ENCODE data around the gene EDA. TPM values are rescaled to one million over a fixed set of nuclear protein-coding genes. Genes with fewer than 3 reads are reported as not detected.

The EDA gene
- total RNA-seq, 1 experiment from 2014 or later = 5.2 TPM

DNA sequence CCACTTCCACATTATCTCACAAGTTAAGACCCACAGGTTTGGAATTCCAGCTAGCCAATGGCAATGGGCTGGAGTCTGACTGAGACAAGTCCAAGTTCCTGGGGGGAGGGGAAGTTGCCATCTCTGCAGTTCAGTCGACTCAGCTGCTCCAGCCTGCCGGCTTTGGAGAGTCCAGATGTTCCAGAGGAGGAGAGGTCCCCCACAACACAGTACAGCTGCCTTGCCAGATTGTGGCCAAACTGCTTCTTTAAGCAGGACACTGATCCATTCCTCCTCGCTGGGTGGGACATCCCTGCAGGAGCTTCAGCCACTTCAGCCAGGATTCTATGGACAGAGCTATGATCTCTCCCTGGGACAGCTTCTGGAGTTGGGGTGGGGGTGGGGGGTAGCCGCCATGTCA lies 199.2 kb downstream of the EDA start:
- H4K20me1 ChIP-seq (ENCODE audit: insufficient read depth) = no peaks in the 10 kb centered on the region
- BruUV-seq (replicated peaks) = no TSS peak
- no peaks in the 10 kb centered on the region for H3K9me2 ChIP-seq (ENCODE audit: insufficient read depth)
- H3K4me3 ChIP-seq (replicated peaks in 1 of 2; ENCODE audit: low read depth in 1 of 2, low read length in 2 of 2) = no peak overlapping the region
- H3K36me3 ChIP-seq (ENCODE audit: control insufficient read depth in 1 of 2, insufficient read depth in 2 of 2, low read length in 2 of 2) = no peaks in the 10 kb centered on the region
- H3K9me3 ChIP-seq (ENCODE audit: control insufficient read depth in 1 of 2, insufficient read depth in 1 of 2, low read depth in 1 of 2, low read length in 2 of 2) = no peaks in the 10 kb centered on the region
- DNase-seq (ENCODE audit: low read depth, low spot score) (no peak), ATAC-seq (no peak)
- H3K4me2 ChIP-seq (ENCODE audit: low read length) = no peak overlapping the region
- RAD21 ChIA-PET (ENCODE audit: low non-redundant PET in 1 of 2, low total read pairs in 2 of 2, uncharacterized antibody in 2 of 2, unreplicated experiment in 2 of 2) = no interaction called here
- no peaks in the 10 kb centered on the region for H3K4me1 ChIP-seq (ENCODE audit: control insufficient read depth in 1 of 2, insufficient read depth in 2 of 2, low read length in 2 of 2)
- CTCF ChIA-PET = no interaction called here
- no peak overlapping the region for H3K9ac ChIP-seq (ENCODE audit: low read length)
- intact Hi-C loops (cut with micrococcal nuclease) = no loop called here
- H2AFZ ChIP-seq (ENCODE audit: low read depth, low read length, poor library complexity, severe bottlenecking) = no peak overlapping the region
- POLR2A ChIA-PET = no interaction called here
- H3K27ac ChIP-seq (ENCODE audit: low read depth, low read length) = no peak overlapping the region
- H3K79me2 ChIP-seq (ENCODE audit: insufficient read depth, low read length) = no peaks in the 10 kb centered on the region
- TF ChIP-seq TCF7L2 (IDR thresholded peaks at IDR 0.05; ENCODE audit: borderline replicate concordance, extremely low read depth, insufficient read depth, insufficient read length) = no peak
- no peak for TF ChIP-seq CBX3 (IDR thresholded peaks at IDR 0.05; ENCODE audit: low read depth)
- no peaks in the 10 kb centered on the region for H3K27me3 ChIP-seq (ENCODE audit: insufficient read depth, low read length)

GRCh38 chrX:69815519-69815918 lies 199.6 kb downstream of the EDA start:
- no peaks in the 10 kb centered on the region for H3K9me3 ChIP-seq (ENCODE audit: control insufficient read depth in 1 of 2, insufficient read depth in 1 of 2, low read depth in 1 of 2, low read length in 2 of 2)
- BruUV-seq (replicated peaks) = no TSS peak
- H3K4me1 ChIP-seq (ENCODE audit: control insufficient read depth in 1 of 2, insufficient read depth in 2 of 2, low read length in 2 of 2) = no peaks in the 10 kb centered on the region

More at GRCh38 chrX:69815519-69815918, 199.6 kb downstream of the EDA start:
- intact Hi-C loops (cut with micrococcal nuclease) = no loop called here
- ChIA-PET POLR2A (no interaction called here), CTCF (no interaction called here), RAD21 (ENCODE audit: low non-redundant PET in 1 of 2, low total read pairs in 2 of 2, uncharacterized antibody in 2 of 2, unreplicated experiment in 2 of 2) (no interaction called here)
- TF ChIP-seq CBX3 (IDR thresholded peaks at IDR 0.05; ENCODE audit: low read depth) (no peak), ZNF274 (IDR thresholded peaks at IDR 0.05; ENCODE audit: low read depth, low read length) (no peak), FOSL1 (IDR thresholded peaks at IDR 0.05; ENCODE audit: low read depth) (no peak), JUND (IDR thresholded peaks at IDR 0.05) (no peak), ATF3 (IDR thresholded peaks at IDR 0.05) (no peak), EGR1 (IDR thresholded peaks at IDR 0.05; ENCODE audit: low read depth) (no peak), POLR2A (IDR thresholded peaks at IDR 0.05; ENCODE audit: borderline replicate concordance, extremely low read depth, insufficient read depth, insufficient read length) (no peak), RAD21 (IDR thresholded peaks at IDR 0.05; ENCODE audit: low read depth) (no peak), EZH2 (IDR thresholded peaks at IDR 0.05) (no peak), SRF (IDR thresholded peaks at IDR 0.05; ENCODE audit: low read depth) (no peak), POLR2AphosphoS5 (IDR thresholded peaks at IDR 0.05; ENCODE audit: low read depth, low read length) (no peak), MAX (IDR thresholded peaks at IDR 0.05) (no peak), SP1 (IDR thresholded peaks at IDR 0.05; ENCODE audit: low read depth) (no peak), CTCF (IDR thresholded peaks at IDR 0.05 in 2 of 3, conservative IDR thresholded peaks at IDR 0.05 in 1 of 3; ENCODE audit: borderline replicate concordance in 1 of 3, insufficient read depth in 1 of 3, low read depth in 2 of 3, low read length in 2 of 3) (no peak), EZH2phosphoT487 (IDR thresholded peaks at IDR 0.05; ENCODE audit: borderline replicate concordance) (no peak), YY1 (IDR thresholded peaks at IDR 0.05; ENCODE audit: extremely low read depth, insufficient replicate concordance, low read depth, low read length) (no peak), ZFX (IDR thresholded peaks at IDR 0.05) (no peak)
- no peak for DNase-seq (ENCODE audit: low read depth, low spot score)
- H3K36me3 ChIP-seq (ENCODE audit: control insufficient read depth in 1 of 2, insufficient read depth in 2 of 2, low read length in 2 of 2) = no peaks in the 10 kb centered on the region
- no peaks in the 10 kb centered on the region for H3K9me2 ChIP-seq (ENCODE audit: insufficient read depth)
- no peak overlapping the region for H3K9ac ChIP-seq (ENCODE audit: low read length)
- H3K4me2 ChIP-seq (ENCODE audit: low read length) = no peak overlapping the region
- no peak overlapping the region for H3K27ac ChIP-seq (ENCODE audit: low read depth, low read length)
- no peak overlapping the region for H3K4me3 ChIP-seq (replicated peaks in 1 of 2; ENCODE audit: low read depth in 1 of 2, low read length in 2 of 2)
- ATAC-seq = no peak
- no peaks in the 10 kb centered on the region for H3K79me2 ChIP-seq (ENCODE audit: insufficient read depth, low read length)
- H2AFZ ChIP-seq (ENCODE audit: low read depth, low read length, poor library complexity, severe bottlenecking) = no peak overlapping the region
- H4K20me1 ChIP-seq (ENCODE audit: insufficient read depth) = no peaks in the 10 kb centered on the region
- no peaks in the 10 kb centered on the region for H3K27me3 ChIP-seq (ENCODE audit: insufficient read depth, low read length)
